GM18870 (cell line): Measurements from ENCODE around the gene ADAMTSL2.

Experiments used
- ATAC-seq: cut with Tn5 transposase; IDR thresholded peaks from one replicate; pipeline ENCODE4 v1.9.1; 2021; ENCODE audit warnings: moderate library complexity; ENCODE audit not compliant: unreplicated experiment

The ADAMTSL2 gene

GRCh38 chr9:133618726-133619125 lies 84.2 kb downstream of the ADAMTSL2 start:
- ATAC-seq, result no peak

GRCh38 chr9:133619791-133620190 lies 85.3 kb downstream of the ADAMTSL2 start:
- no peak for ATAC-seq

GRCh38 chr9:133621725-133622267 lies 87.3 kb downstream of the ADAMTSL2 start:
- ATAC-seq, result no peak

GRCh38 chr9:133622555-133622954 lies 88.1 kb downstream of the ADAMTSL2 start:
- no peak for ATAC-seq
